ENCODE data around the gene OR8B4. TPM values are rescaled to one million over a fixed set of nuclear protein-coding genes. Genes with fewer than 3 reads are reported as not detected.

OR8B4 gene
- not detected in 2 replicates for total RNA-seq

GRCh38 chr11:124424384-124424921, at the start of gene OR8B4:
Gene OR8B4, minus strand, starts transcription at chr11:124424871. Its CDS starts 0 bp downstream, at chr11:124424871.

GRCh38 chr11:124445646-124446150, 21.0 kb upstream of the OR8B4 start, which contains the start of gene OR8B8:
Gene OR8B8, minus strand, starts transcription at chr11:124445696. Its CDS starts 4,611 bp downstream, at chr11:124441085.

GRCh38 chr11:124398924-124399323, 25.7 kb downstream of the OR8B4 start, which contains the start of gene OR8B3:
Gene OR8B3, minus strand, starts transcription at chr11:124399024. Its CDS starts 1,673 bp downstream, at chr11:124397351.

GRCh38 chr11:124384399-124384798, 40.3 kb downstream of the OR8B4 start, which contains the start of gene OR8B2:
Gene OR8B2, minus strand, starts transcription at chr11:124384499. Its CDS starts 1,156 bp downstream, at chr11:124383343.

Other genes with a start within 250 kb of the OR8B4 start
- not detected in 2 replicates for gene OR10D3, start 241.5 kb downstream of the OR8B4 start, total RNA-seq
- gene OR8G1, start 183.8 kb downstream of the OR8B4 start, total RNA-seq, result not detected in 2 replicates
- gene OR8G5, start 168.5 kb downstream of the OR8B4 start, total RNA-seq, result not detected in 2 replicates
- gene OR8D1, start 110.9 kb downstream of the OR8B4 start, total RNA-seq, result not detected in 2 replicates
- not detected in 2 replicates for gene OR8D2, start 104.7 kb downstream of the OR8B4 start, total RNA-seq
- not detected in 2 replicates for gene OR8B2, start 40.4 kb downstream of the OR8B4 start, total RNA-seq
- gene OR8B3, start 25.8 kb downstream of the OR8B4 start, total RNA-seq, result not detected in 2 replicates
- gene OR8B8, start 20.8 kb upstream of the OR8B4 start, total RNA-seq, result not detected in 2 replicates
- gene OR8B12, start 118.8 kb upstream of the OR8B4 start, total RNA-seq, result not detected in 2 replicates
- gene OR8A1, start 145.1 kb upstream of the OR8B4 start, total RNA-seq, result not detected in 2 replicates
- not detected in 2 replicates for gene PANX3, start 186.6 kb upstream of the OR8B4 start, total RNA-seq
- 24.3 and 28.6 TPM in 2 replicates for gene TBRG1, start 198.0 kb upstream of the OR8B4 start, total RNA-seq
- gene SIAE, start 248.9 kb upstream of the OR8B4 start, total RNA-seq, result 4.1 and 7.9 TPM in 2 replicates
- 2.7 and 3.5 TPM in 2 replicates for gene SPA17, start 249.0 kb upstream of the OR8B4 start, total RNA-seq

Measured in placental epithelial cell (primary cell).